ENCODE data around the gene SLC25A51. TPM values are rescaled to one million over a fixed set of nuclear protein-coding genes. Genes with fewer than 3 reads are reported as not detected.

SLC25A51 gene
- total RNA-seq, 1 experiment from 2014 or later = 12.9 TPM

GRCh38 chr9:37856551-37856950 is 47.4 kb downstream of the SLC25A51 start:
- H4K20me1 ChIP-seq (ENCODE audit: control insufficient read depth, insufficient read depth, insufficient read length) = no peaks in the 10 kb centered on the region
- WGBS (ENCODE audit: extremely low coverage, insufficient read length, low lambda C conversion rate) = no CpG with 5 or more reads among the region's 1 CpG
- TF ChIP-seq CTCF (conservative IDR thresholded peaks at IDR 0.05) = no peak

More at GRCh38 chr9:37856551-37856950, 47.4 kb downstream of the SLC25A51 start:
- Histone ChIP-seq H2BK120ac (ENCODE audit: low read depth, low read length, poor library complexity, severe bottlenecking) (no peak overlapping the region), H4K8ac (replicated peaks; ENCODE audit: insufficient read length, low read depth, low read length) (no peak overlapping the region), H3T11ph (ENCODE audit: low read length) (no peak overlapping the region), H3K4ac (ENCODE audit: low read depth, low read length) (no peak overlapping the region), H2BK12ac (ENCODE audit: insufficient read length, low read depth, low read length) (no peak overlapping the region), H3K14ac (ENCODE audit: insufficient read depth, low read length) (no peak overlapping the region), H4K91ac (ENCODE audit: insufficient read length, low read depth, low read length) (no peak overlapping the region), H2BK20ac (ENCODE audit: low read depth, low read length, poor library complexity, severe bottlenecking) (no peak overlapping the region), H3K79me2 (ENCODE audit: insufficient read depth, low read length) (no peaks in the 10 kb centered on the region), H2BK15ac (ENCODE audit: low read depth, low read length) (no peak overlapping the region), H2AFZ (ENCODE audit: low read length) (no peak overlapping the region), H3K18ac (ENCODE audit: insufficient read length, low read depth, low read length) (no peak overlapping the region), H2BK5ac (ENCODE audit: insufficient read length, low read length) (no peak overlapping the region), H3K4me2 (ENCODE audit: insufficient read depth, insufficient read length, low read length) (no peak overlapping the region), H3K27ac (ENCODE audit: insufficient read length, low read depth, low read length) (no peak overlapping the region), H3K9me3 (ENCODE audit: control insufficient read depth, low read depth, low read length) (no peaks in the 10 kb centered on the region), H4K5ac (ENCODE audit: insufficient read length, low read depth, low read length) (no peak overlapping the region), H3K56ac (ENCODE audit: insufficient read length, low read depth, low read length) (no peak overlapping the region), H3K27me3 (ENCODE audit: insufficient read depth, low read length) (no peaks in the 10 kb centered on the region), H3K23ac (ENCODE audit: insufficient read length, low read depth, low read length) (no peak overlapping the region), H3K9ac (ENCODE audit: extremely low read depth, insufficient read length, low read length) (no peak overlapping the region), H3K79me1 (ENCODE audit: insufficient read depth, low read depth, low read length, poor library complexity, severe bottlenecking) (no peaks in the 10 kb centered on the region), H3K23me2 (ENCODE audit: insufficient read length, low read depth, low read length, poor library complexity, severe bottlenecking) (no peaks in the 10 kb centered on the region), H2AK5ac (ENCODE audit: insufficient read length, low read length) (no peak overlapping the region), H3K4me1 (ENCODE audit: insufficient read depth, low read length) (no peaks in the 10 kb centered on the region)
- DNase-seq = no peak
- Mint-ChIP-seq H3K36me3 (ENCODE audit: insufficient read depth in 1 of 3, low read depth in 3 of 3) (peaks cover 0 to 9% (median 1%) of the 10 kb centered on the region in 3 experiments; a peak in 3 of 7 replicates), H3K27ac (no peak overlapping the region; a peak in 1 of 7 replicates), H3K27me3 (ENCODE audit: low read depth) (no peaks in the 10 kb centered on the region), H3K4me1 (no peaks in the 10 kb centered on the region), H3K4me3 (no peak overlapping the region), H3K9me3 (no peaks in the 10 kb centered on the region)

Measured in H9 (cell line).